Loucy (cell line): ENCODE data around the gene MAP3K21.

Source experiments
- EZH2phosphoT487 ChIP-seq: fragments of 200-600 bp; IDR thresholded peaks from 2 replicates; pipeline ENCODE4 v1.6.1; 2018; ENCODE audit warnings: antibody characterized with exemption, mild to moderate bottlenecking, moderate library complexity, borderline replicate concordance
- TF ChIP-seq, protein P1 (sequence below): fragments of 200-600 bp; sonication (generic); conservative IDR thresholded peaks from 2 replicates; pipeline ENCODE4 v1.5.1; 2014; ENCODE audit warnings: mild to moderate bottlenecking, antibody characterized with exemption, low read length

DNA sequence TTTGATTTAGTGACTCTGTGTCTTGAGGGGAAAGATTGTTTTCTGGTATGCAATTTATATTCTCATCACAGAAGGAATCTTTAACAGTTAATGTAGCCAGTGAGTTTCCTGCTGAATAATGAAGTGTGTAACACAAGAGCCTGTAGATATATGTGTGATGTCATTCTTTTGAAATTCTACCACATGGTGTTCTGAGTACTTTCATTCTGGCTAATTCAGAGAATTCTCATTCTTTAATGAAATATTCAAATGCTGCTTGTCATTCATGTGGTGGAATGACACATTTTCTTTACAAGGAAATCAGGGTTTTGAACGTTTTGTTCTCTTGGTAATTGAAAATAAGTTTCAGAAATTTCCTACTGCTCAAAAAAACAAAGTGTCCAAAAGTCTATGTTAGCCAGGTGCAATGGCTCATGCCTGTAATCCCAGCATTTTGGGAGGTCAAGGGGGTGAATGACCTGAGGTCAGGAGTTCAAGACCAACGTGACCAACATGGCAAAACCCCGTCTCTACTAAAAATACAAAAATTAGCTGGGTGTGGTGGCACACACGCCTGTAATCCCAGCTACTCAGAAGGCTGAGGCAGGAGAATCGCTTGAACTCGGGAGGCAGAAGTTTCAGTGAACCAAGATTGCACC is 79.6 kb downstream of the MAP3K21 start:
- TF ChIP-seq, protein P1, sequence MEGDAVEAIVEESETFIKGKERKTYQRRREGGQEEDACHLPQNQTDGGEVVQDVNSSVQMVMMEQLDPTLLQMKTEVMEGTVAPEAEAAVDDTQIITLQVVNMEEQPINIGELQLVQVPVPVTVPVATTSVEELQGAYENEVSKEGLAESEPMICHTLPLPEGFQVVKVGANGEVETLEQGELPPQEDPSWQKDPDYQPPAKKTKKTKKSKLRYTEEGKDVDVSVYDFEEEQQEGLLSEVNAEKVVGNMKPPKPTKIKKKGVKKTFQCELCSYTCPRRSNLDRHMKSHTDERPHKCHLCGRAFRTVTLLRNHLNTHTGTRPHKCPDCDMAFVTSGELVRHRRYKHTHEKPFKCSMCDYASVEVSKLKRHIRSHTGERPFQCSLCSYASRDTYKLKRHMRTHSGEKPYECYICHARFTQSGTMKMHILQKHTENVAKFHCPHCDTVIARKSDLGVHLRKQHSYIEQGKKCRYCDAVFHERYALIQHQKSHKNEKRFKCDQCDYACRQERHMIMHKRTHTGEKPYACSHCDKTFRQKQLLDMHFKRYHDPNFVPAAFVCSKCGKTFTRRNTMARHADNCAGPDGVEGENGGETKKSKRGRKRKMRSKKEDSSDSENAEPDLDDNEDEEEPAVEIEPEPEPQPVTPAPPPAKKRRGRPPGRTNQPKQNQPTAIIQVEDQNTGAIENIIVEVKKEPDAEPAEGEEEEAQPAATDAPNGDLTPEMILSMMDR = no peak
- TF ChIP-seq EZH2phosphoT487 = no peak
